CD4-positive, alpha-beta T cell treated with Interferon alpha-2 for 1 hour (primary cell): ENCODE data around the gene LGMN.

Source experiments
- DNase-seq, 2 donors: peaks; one replicate each; pipeline ENCODE4 v3.0.0-alpha.2; 2020 to 2022

Gene LGMN

GRCh38 chr14:92670643-92671366 lies 77.6 kb downstream of the LGMN start:
- no peak for DNase-seq

GRCh38 chr14:92670160-92670559 lies 78.3 kb downstream of the LGMN start:
- no peak for DNase-seq

- DNase-seq = no peak
These were observed 80.0 kb downstream of the LGMN start for GRCh38 chr14:92668276-92668973.

GRCh38 chr14:92666251-92666650 lies 82.2 kb downstream of the LGMN start:
- no peak for DNase-seq

- DNase-seq = no peak
These were observed 82.7 kb downstream of the LGMN start for GRCh38 chr14:92665661-92666110.

- DNase-seq = no peak
These were observed 85.4 kb downstream of the LGMN start for GRCh38 chr14:92663049-92663448.

- DNase-seq = no peak
These were observed 87.9 kb downstream of the LGMN start for GRCh38 chr14:92660571-92660970.

- DNase-seq = peak in 1 of 2 donors; percentile 55
These were observed 88.5 kb downstream of the LGMN start for GRCh38 chr14:92659765-92660561.

GRCh38 chr14:92658684-92659083 lies 89.7 kb downstream of the LGMN start:
- DNase-seq = no peak

GRCh38 chr14:92658160-92658559 lies 90.3 kb downstream of the LGMN start:
- no peak for DNase-seq

- peak in 1 of 2 donors; percentile 31 for DNase-seq
These were observed 90.8 kb downstream of the LGMN start for GRCh38 chr14:92657457-92658142.

GRCh38 chr14:92656306-92657081 lies 91.9 kb downstream of the LGMN start:
- no peak for DNase-seq

GRCh38 chr14:92655419-92656201 lies 92.8 kb downstream of the LGMN start:
- peak in 1 of 2 donors; percentile 31 for DNase-seq

- DNase-seq = no peak
These were observed 94.1 kb downstream of the LGMN start for GRCh38 chr14:92654239-92654901.
